ENCODE results near the gene PACS2.

The PACS2 gene

GRCh38 chr14:105412771-105413543, 98.4 kb downstream of the PACS2 start:
- no peak for DNase-seq

- DNase-seq = no peak
Measured at GRCh38 chr14:105413544-105413886, 99.0 kb downstream of the PACS2 start.

GRCh38 chr14:105414456-105415371, 100.2 kb downstream of the PACS2 start:
- peak; percentile 62 for DNase-seq

DNA sequence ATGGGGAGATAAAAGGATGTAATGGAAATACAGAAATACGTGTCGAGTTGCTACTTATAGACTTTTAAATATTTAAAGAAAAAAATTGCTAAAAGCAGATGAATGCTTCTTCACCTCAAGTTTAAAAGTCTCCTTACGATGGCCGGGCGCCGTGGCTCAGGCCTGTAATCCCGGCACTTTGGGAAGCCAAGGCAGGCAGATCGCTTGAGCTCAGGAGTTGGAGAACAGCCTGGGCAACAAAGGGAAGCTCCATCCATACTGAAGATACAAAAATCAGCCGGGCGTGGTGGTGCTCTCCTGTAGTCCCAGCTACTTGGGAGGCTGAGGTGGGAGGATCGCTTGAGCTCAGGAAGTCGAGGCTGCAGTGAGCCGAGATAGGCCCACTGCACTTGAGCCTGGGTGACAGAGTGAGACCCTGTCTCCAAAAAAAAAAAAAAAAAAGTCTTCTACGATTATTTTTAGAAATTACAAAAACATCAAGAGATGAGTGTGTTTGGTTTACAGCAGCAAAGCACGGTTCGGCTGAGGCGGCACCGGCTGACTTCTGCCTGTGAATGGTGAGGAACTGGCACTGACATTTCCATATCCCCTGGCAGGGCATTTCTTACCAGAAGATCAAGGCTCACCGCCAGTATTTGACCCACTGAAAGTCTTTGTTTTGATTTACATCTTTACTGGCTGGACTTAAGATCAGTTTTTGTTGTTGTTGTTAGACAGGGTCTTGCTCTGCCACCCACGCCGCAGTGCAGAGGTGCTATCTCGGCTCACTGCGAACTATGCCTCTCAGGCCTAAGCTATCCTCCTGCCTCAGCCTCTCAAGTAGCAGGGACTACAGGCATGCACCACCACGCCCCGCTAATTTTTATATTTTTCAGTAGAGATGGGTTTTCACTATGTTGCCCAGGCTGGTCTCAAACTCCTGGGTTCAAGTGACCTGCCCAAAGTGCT, 101.2 kb downstream of the PACS2 start:
- no peak for DNase-seq

- DNase-seq = no peak
Measured at GRCh38 chr14:105416671-105417070, 102.1 kb downstream of the PACS2 start.

DNA sequence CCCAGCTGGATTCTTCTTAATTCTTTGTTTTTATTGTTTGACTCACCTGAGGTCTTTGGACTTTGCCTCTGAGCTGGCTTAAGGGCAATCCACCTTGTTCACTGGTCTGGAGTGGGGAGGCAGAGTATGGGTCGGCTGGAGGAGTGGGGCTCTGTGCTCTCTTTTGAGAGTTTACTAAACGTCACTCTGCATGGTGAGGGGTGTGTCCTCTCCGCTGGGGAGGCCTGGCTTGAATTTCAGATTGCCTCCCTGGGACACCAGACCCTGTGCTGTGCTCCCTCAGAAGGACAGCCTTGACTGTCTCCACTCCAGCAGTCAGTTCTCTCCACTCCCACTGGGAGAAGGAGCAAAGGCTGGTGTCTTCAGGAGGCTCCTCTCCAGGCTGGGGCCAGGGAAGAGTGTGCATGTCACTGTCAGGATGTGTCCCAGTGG, 103.2 kb downstream of the PACS2 start:
- no peak for DNase-seq

DNA sequence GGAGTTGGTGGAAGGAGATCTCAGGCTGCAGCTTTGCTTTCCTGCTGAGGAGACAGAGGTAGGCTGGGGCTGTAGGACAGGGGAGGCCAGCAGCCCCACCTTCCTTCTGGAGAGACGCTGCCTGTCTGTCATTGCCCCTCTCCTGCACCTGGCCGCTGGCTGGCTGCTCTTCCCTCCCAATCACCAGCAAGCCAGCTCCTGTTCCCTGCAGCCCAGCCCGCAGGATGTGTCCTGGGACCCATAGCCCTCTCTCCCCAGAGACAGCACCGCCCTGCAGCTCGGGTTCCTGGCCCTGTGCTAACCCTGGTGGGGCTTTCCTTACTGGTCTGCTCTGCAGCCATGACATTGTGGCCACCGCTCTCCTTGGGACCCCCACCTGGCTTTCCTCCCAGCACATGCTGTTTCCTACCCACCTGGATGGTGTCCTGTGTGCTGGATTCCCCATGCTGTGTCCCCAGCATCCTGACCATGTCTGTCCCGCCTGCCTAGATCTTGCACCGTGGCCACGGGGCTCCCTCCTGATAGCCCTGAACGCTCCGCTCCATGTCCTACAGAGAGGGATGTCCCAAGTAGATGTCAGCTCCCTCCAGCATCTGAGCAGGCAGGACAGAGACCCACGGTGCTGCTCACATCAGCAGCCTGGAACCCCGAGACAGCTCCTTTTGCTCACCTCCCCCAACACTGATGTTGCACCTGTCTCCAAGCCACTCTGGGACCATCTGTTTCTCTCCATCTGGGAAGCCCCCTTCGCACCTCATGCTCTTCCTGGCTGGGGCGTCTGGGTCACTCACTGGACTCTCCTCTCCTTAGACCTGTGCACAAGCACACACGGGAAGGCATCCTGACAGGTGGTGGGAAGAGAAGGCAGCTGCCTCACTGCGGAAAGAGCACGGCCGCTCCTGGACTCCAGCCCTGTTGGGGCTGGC, 104.0 kb downstream of the PACS2 start:
- DNase-seq = no peak

DNA sequence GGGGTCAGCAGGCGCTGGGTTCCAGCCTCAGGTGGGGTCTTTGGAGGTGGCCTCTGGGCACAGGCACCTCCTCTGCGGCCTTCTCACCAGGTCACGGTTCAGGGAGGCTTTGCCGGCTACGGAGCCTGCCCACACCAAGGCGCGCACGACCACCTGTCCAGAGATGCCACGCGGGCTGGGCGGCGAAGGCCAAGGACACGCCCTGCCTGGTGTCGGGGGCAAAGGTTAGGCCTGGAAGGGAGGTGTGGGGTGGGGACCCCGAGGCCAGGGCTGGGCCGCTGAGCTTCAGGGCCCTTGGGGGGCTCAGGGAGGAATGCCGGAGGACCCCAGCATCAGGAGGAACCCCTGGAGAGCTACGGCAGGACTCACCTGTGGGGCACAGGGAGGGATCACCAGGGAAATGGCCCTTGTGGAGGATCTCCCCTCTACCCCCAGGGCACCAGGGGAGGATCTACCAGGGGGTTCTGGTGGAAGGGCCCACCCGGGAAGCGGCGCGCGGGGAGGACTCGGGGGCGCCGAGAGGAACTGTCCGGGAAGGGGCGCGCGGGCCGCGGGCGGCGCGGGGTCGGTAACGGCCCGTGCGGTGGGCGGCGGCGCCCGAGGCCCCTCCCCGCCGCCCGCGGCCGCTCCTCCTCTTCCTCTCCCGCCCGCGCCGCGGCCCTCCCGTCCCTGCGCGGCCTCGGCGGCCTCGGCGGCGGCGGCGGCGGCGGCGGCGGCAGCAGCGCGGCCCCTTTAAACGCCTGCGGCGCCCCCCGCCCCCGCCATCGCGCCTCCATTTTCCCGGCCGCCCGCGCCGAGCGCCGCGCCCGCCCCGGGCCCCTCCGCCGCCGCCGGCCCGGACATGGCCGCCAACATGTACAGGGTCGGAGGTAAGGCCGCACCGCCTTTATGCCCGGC, 104.9 kb downstream of the PACS2 start, which contains the start of gene MTA1:
Gene MTA1 (plus strand): TSS at position 633 of the 897 bp plus-strand sequence. CDS start 209 bp downstream, at position 842.
- peak; percentile 49 for DNase-seq

DNA sequence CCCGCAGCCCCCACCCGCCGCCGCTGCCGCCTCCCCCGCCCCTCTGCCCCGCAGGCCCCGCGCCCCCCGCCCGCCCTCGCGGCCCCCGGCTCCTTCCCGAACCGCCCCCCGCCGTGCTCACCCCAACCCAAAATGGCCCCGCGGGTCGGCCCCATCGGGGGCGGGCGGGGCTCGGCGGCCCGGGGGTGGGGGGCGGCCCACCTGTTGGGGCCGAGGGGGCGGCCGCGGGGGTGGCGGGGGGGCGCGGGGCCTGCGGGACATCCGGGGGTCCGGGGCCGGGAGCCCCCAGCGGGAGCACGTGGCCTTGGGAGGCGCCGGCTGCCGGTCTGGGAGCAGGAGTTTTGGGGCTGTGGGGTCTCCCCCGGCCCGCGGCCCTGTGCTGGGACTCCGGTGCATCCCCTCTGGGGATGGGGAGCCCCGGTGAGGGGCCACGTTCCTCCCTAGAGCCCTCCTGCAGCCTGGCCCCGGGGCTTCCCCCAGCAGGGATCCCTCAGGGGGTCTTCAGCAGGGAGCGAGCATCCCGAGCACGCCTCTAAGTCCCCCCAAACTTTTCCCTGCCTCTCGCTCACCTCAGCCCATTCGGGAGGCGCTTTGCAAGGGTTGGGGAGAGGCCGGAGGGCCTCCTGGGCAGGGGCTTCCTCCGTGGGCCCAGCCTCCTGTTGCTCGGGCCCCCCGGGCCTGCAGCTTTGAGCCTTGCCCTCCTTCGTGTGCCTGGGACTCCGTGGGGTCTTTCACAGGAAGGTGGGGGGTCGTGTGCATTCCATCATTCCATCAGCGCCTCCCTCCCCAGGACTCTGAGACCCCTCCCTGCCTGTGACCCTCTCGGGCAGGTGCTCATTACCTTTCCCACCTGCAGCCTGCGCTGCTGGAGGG, 105.8 kb downstream of the PACS2 start:
- DNase-seq = no peak

DNA sequence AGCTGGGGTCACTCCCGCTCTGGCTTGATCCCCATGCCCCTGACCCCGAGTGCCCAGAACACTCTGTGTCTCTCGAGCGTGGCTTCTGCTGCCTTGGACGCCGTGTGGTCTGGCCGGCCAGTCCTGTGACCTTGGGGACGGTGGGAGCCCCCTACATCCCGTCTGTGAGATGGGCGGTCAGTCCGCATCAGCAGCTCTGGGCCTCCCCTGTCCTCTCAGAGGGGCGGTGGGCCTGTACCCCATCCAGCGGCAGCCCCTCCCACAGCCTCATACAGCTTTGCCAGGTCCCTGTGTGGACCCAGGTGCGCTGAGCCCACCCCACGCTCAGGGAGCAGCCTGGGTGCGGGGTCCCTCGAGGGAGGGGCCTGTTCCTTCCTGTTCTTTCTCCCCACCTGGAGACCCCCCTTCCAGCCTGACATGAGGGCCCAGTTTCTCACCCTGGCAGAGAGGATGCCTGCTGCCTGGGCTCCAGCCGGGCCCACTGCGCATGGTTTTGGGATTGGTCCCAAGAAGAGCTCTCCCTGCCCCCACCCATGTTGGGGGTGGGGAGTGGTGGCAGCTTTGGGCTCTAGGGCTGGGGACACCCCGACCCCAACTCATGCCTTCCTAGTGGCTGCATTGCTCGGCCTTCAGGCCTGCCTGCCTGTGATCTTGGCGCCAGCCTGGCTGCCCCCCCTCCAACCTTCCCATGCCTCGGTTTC, 106.6 kb downstream of the PACS2 start:
- no peak for DNase-seq

GRCh38 chr14:105421723-105422615, 107.4 kb downstream of the PACS2 start:
- no peak for DNase-seq

DNA sequence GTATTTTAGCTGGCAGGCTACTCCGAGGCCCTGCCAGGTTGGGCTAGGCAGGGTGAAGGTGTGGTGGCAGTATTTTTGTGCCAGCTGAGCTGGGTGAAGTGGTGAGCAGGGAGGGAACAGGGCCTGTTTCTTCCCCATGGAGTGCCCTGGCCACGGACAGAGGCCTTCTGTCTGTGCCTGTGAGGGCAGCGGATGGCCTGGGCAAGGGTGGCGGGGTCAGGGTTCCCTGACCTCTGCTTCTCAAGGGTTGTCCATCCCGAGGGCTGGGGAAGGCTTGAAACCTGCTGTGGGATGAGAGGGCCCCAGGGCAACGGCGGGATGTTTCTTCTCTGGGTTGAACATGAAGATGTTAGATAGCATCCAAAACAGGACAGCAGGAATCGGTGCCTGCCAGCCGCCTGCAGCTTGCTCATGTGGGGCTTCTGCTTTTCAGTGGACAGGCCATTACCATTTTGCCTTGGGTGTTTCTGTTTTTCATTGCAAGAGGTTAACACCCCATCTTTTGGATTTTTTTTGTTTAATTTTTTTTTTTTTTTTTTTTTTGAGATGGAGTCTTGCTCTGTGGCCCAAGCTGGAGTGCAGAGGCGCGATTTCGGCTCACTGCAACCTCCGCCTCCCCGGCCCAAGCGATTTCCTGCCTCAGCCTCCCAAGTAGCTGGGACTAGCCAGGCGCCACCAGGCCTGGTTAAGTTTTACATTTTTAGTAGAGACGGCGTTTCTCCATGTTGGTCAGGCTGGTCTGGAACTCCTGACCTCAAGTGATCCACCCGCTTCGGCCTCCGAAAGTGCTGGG, 108.3 kb downstream of the PACS2 start:
- DNase-seq = no peak

DNA sequence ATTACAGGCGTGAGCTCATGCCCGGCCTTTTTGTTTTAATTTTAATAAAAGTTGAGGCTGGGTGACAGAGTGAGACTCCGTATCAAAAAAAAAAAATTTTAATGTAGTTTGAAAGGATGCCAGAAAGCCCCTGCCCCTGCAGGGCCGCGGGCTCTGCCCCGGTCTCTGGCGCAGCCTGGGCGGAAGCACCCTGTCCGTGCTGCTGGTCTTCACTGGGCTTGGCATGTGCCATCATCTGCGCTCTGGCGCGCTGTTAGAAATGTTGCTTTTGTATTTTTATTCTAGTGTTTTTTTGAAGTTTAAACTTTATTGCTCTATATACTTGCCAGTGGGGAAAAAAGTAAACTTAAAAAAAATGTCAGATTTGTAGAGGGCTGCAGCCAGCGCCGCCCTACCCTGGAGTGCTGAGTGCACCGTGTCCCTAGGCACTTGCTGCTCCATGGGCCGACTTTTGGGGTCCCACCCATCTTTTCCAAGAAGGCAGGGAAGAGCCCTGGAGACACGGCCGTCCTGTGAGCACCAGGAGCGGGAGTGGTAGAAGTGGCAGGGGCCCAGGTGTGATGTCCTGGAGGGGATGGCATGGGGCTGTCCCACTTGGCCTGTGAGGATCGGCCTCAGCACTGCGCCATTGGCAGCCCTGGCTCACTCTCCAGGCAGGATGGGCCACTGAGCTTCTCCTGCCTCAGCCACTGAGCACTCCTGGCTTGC, 109.1 kb downstream of the PACS2 start:
- DNase-seq = no peak

- DNase-seq = no peak
Measured at GRCh38 chr14:105424861-105425260, 110.3 kb downstream of the PACS2 start.

DNA sequence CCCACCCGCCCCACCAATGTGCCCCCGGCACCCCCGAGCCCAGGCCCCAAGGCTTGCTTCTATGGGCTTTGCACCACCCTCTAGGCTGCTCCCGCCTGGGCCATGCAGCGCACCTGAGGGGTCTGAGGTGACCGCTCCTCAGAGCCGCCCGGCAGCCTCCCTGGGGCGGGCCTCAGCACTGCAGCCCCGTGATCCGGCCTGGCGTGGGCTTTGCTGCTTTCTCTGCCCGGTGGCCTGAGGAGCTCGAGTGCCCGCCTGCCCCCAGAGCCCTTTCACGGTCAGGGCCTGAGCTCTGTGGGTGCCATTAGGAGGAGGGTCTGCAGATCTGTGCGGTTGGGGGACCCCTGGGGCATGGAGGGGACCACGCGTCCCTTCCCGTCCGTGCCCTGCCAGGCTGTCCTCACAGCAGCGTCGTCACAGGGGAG, 111.3 kb downstream of the PACS2 start:
- DNase-seq = no peak
